H1 (cell line): Measurements from ENCODE around the gene DNAL4. TPM values are rescaled to one million over a fixed set of nuclear protein-coding genes. Genes with fewer than 3 reads are reported as not detected.

Experiments used
- E2F6 ChIP-seq: IDR thresholded peaks from 2 replicates; pipeline ENCODE4 v1.6.1; 2012; ENCODE audit warnings: inconsistent platforms
- RAD21 ChIP-seq, 2 experiments: IDR thresholded peaks in 1 of 2; conservative IDR thresholded peaks in 1 of 2; 2 replicates each; pipeline ENCODE4 v1.6.1; 2011; ENCODE audit warnings: low read depth in 2 of 2, low read length in 2 of 2, improper control_type of control experiment in 1 of 2, inconsistent platforms in 1 of 2, mild to moderate bottlenecking in 1 of 2, moderate library complexity in 1 of 2
- TBP ChIP-seq: IDR thresholded peaks from 2 replicates; pipeline ENCODE4 v1.6.1; 2011; ENCODE audit warnings: low read depth, low read length, improper control_type of control experiment
- polyA plus RNA-seq, 7 experiments: library from polyadenylated mRNA; depleted of rRNA in 3 of 7; stranded (reverse) in 5 of 7; unstranded in 2 of 7; fragments of >200 nt in 5 of 7; fragments of 200-250 nt in 2 of 7; gene quantifications; 1 replicate in 5 of 7; 2 replicates in 1 of 7; 4 replicates in 1 of 7; pipeline versions ENCODE4 v1.2.1 to v1.2.3, GENCODE V29; 2011 to 2013; ENCODE audit warnings: missing spikeins in 2 of 7, mixed read lengths in 2 of 7
- total RNA-seq: library from RNA; stranded (reverse); fragmentation: NEBNext Ultra II Directional; extraction: Animal tissue kit (Norgen Biotek cat#: 25700); gene quantifications from 2 replicates; pipeline ENCODE4 v1.2.1, GENCODE V29; 2021

The DNAL4 gene
- total and polyA plus RNA-seq, 2 of the 8 experiments (the other 6 are each of a cell fraction or from before 2014, with no cell fraction given), result 8.8 to 14.0 TPM

- TF ChIP-seq E2F6, result no peak
- TF ChIP-seq TBP, result no peak
- TF ChIP-seq RAD21 (IDR thresholded peaks at IDR 0.05 in 1 of 2, conservative IDR thresholded peaks at IDR 0.05 in 1 of 2; ENCODE audit: low read depth in 2 of 2, low read length in 2 of 2), result no peak
Measured at GRCh38 chr22:38788021-38788816, 5.7 kb downstream of the DNAL4 start (continued).
